Type B pancreatic cell (in vitro differentiated cells): Measurements from ENCODE around the gene SPR. TPM values are rescaled to one million over a fixed set of nuclear protein-coding genes. Genes with fewer than 3 reads are reported as not detected.

Source experiments
- DNase-seq: peaks from one replicate; pipeline ENCODE4 v3.0.0; 2021; ENCODE audit warnings: mixed read lengths; ENCODE audit not compliant: unreplicated experiment; ENCODE audit errors: extremely low spot score
- H3K27ac Mint-ChIP-seq: 2 replicates; pipeline ENCODE4 v1.8.0; 2021; ENCODE audit warnings: mild to moderate bottlenecking, mixed read lengths
- H3K27me3 Mint-ChIP-seq: 2 replicates; pipeline ENCODE4 v1.8.0; 2021; ENCODE audit warnings: mixed read lengths
- H3K36me3 Mint-ChIP-seq: 2 replicates; pipeline ENCODE4 v1.8.0; 2021; ENCODE audit warnings: mixed read lengths
- H3K4me1 Mint-ChIP-seq: one replicate; pipeline ENCODE4 v1.8.0; 2021; ENCODE audit warnings: mixed read lengths; ENCODE audit not compliant: unreplicated experiment
- H3K4me3 Mint-ChIP-seq: 2 replicates; pipeline ENCODE4 v1.8.0; 2021; ENCODE audit warnings: mild to moderate bottlenecking, mixed read lengths
- H3K9me3 Mint-ChIP-seq: 2 replicates; pipeline ENCODE4 v1.8.0; 2021; ENCODE audit warnings: mixed read lengths
- total RNA-seq: library from RNA; stranded (reverse); gene quantifications from 2 replicates; pipeline ENCODE4 v1.2.1, GENCODE V29; 2021; ENCODE audit warnings: low replicate concordance
- TF ChIP-seq, protein P1 (sequence below): fragments of 200-600 bp; sonication (generic); conservative IDR thresholded peaks from 2 replicates; pipeline ENCODE4 v1.5.0; 2021; ENCODE audit warnings: antibody characterized with exemption, mild to moderate bottlenecking

The SPR gene
- total RNA-seq, 1 donor from 2014 or later = 12.4 TPM

GRCh38 chr2:72921853-72922252, 34.6 kb downstream of the SPR start:
- peak overlapping the region; percentile 75 for H3K4me3 Mint-ChIP-seq
- H3K36me3 Mint-ChIP-seq = no peaks in the 10 kb centered on the region
- DNase-seq = peak; percentile 20
- H3K27ac Mint-ChIP-seq = no peak overlapping the region
- H3K27me3 Mint-ChIP-seq = peaks cover 63% of the 10 kb centered on the region
- H3K4me1 Mint-ChIP-seq = peaks cover 5% of the 10 kb centered on the region
- TF ChIP-seq, protein P1, sequence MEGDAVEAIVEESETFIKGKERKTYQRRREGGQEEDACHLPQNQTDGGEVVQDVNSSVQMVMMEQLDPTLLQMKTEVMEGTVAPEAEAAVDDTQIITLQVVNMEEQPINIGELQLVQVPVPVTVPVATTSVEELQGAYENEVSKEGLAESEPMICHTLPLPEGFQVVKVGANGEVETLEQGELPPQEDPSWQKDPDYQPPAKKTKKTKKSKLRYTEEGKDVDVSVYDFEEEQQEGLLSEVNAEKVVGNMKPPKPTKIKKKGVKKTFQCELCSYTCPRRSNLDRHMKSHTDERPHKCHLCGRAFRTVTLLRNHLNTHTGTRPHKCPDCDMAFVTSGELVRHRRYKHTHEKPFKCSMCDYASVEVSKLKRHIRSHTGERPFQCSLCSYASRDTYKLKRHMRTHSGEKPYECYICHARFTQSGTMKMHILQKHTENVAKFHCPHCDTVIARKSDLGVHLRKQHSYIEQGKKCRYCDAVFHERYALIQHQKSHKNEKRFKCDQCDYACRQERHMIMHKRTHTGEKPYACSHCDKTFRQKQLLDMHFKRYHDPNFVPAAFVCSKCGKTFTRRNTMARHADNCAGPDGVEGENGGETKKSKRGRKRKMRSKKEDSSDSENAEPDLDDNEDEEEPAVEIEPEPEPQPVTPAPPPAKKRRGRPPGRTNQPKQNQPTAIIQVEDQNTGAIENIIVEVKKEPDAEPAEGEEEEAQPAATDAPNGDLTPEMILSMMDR = no peak
- H3K9me3 Mint-ChIP-seq = no peaks in the 10 kb centered on the region

- Mint-ChIP-seq H3K36me3 (no peaks in the 10 kb centered on the region), H3K4me1 (peaks cover 5% of the 10 kb centered on the region), H3K27me3 (peaks cover 53% of the 10 kb centered on the region), H3K27ac (no peak overlapping the region), H3K4me3 (peak overlapping the region; percentile 69), H3K9me3 (no peaks in the 10 kb centered on the region)
- TF ChIP-seq, protein P1 = no peak
- DNase-seq = peak; percentile 43
Observed at GRCh38 chr2:72923833-72924352, 36.7 kb downstream of the SPR start.

DNA sequence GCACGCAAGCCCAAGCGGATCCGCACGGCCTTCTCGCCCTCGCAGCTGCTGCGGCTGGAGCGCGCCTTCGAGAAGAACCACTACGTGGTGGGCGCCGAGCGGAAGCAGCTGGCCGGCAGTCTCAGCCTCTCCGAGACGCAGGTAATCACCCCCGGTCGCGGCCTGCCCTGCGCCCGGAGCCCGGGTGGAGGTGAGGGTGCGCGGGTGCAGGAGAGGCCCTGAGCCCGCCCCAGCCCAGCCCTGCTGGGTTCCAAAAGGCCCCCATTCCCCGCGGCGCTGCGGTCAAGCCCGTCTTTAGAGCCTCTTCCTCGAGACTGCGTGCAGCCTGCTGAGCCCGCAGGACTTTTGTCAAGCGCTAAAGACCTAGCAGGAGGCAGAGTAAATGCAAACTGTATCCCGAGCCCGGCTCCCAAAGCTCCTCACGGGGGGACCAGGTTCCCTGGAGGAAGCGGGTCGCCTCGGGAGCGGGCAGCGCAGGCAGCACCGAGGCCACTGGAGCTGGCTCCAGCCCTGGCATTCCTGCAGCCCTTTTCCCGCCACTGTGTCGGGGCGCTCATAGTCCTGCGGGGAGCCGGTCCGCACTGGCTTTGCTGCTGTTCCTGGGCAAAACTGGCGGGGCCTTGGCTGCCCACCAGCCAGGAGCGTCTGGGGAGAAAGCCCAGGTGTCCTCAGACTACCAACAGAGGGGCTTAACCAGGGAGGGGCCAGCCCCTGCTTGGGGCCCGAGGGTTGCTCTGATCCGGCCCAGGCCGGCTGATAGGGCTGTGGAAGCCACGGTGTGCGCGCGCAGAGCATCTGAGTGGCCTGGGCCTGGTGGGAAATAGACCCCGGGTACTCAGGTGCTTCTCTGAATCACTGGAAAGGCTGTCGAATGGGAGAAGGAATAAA, 37.4 kb downstream of the SPR start:
- peak; percentile 68 for DNase-seq
- Mint-ChIP-seq H3K4me1 (peaks cover 5% of the 10 kb centered on the region), H3K27ac (no peak overlapping the region), H3K36me3 (no peaks in the 10 kb centered on the region), H3K27me3 (peaks cover 46% of the 10 kb centered on the region), H3K4me3 (peak overlapping the region; percentile 30), H3K9me3 (no peaks in the 10 kb centered on the region)
- TF ChIP-seq, protein P1 = no peak

- TF ChIP-seq, protein P1 = no peak
- H3K27me3 Mint-ChIP-seq = peaks cover 37% of the 10 kb centered on the region
- no peaks in the 10 kb centered on the region for H3K9me3 Mint-ChIP-seq
- H3K4me3 Mint-ChIP-seq = peak overlapping the region; percentile 30
- peak; percentile 50 for DNase-seq
- no peak overlapping the region for H3K27ac Mint-ChIP-seq
- peaks cover 5% of the 10 kb centered on the region for H3K4me1 Mint-ChIP-seq
- no peaks in the 10 kb centered on the region for H3K36me3 Mint-ChIP-seq
Observed at GRCh38 chr2:72925328-72925943, 38.2 kb downstream of the SPR start.

DNA sequence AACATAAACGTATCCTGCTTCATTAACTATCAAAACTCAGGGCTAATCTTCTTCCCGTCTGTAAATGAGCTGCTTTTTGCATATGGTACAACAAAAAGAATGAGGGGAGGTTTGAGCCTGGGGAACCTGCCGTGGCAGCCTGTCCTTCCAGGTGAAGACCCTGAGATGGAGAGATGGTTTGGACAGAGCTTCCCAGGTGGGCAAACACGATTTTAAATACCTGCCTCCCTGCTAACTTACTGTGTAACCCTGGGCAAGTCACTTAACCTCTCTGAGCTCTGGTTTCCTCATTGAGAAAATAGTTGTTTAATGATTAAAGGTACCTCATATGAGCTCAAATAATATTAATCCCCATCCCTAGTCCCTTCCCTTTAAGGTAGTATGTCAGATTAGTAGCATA, 39.2 kb downstream of the SPR start:
- H3K4me3 Mint-ChIP-seq = no peak overlapping the region
- DNase-seq = no peak
- H3K9me3 Mint-ChIP-seq = no peaks in the 10 kb centered on the region
- no peaks in the 10 kb centered on the region for H3K36me3 Mint-ChIP-seq
- peaks cover 5% of the 10 kb centered on the region for H3K4me1 Mint-ChIP-seq
- H3K27me3 Mint-ChIP-seq = peaks cover 28% of the 10 kb centered on the region
- TF ChIP-seq, protein P1 = no peak
- H3K27ac Mint-ChIP-seq = no peak overlapping the region
